UCSD-AML1 (cell line): Measurements from ENCODE around the gene PAK3.

ENCODE experiments used
- DNase-seq: peaks from one replicate; lab custom pipeline; 2025; ENCODE audit not compliant: unreplicated experiment; lab: John Stamatoyannopoulos, UW

The PAK3 gene

DNA sequence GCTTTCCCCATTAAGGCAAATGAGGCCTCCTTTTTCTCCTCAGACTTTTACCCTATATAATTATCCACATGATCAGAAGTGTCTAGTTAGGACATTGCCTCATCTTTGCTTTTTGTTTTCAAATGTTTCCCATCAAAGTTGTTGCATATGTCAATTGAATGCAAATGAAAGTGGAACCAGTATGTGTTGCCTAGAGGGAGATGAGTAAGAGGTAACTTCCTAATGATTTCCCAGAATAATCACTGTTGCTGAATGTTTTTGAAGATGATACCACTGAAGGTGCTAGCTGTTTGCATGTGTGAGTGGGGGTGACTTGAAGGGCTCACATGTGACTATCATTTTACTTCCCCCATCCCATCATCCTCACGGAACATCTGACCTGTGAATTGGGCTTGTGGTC is 33.9 kb downstream of the PAK3 start:
- no peak for DNase-seq

DNA sequence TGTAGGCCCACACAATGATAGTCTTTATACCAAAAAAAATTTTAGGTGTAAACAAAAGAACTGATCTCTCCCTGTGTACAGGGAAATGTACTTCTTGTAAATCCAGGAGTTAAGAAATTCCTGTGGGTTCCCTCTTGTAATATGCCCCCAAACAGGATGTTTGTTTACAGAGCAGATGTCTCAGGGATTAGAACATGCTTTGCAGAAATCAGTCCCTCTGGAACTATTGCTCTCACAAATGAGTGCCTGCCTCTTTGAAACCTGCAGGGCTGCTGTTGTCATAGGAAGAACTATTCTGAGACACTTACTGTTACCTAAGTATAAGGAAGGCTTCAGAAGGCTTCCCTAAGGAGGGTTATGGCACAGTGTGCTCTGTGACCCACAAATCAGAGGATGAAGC is 35.6 kb downstream of the PAK3 start:
- no peak for DNase-seq

DNA sequence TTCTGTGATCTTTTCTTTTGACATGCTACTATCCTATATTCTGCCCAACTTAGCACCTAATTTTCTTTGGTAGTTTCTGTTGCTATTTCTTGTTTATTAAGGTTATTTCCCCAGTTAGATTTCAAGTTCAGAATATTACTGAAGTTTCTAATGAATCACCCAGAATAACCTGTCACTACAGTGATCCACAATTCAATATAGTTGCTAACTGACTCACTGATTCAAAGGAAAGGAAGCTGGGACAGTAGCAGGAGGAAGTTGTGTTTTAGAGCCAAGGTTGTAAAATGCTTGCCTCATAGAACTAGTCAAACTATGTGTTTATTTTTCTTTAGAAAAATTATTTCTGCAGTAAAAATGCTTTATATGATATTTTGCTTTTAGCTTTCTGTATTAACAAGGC is 37.4 kb downstream of the PAK3 start:
- no peak for DNase-seq

DNA sequence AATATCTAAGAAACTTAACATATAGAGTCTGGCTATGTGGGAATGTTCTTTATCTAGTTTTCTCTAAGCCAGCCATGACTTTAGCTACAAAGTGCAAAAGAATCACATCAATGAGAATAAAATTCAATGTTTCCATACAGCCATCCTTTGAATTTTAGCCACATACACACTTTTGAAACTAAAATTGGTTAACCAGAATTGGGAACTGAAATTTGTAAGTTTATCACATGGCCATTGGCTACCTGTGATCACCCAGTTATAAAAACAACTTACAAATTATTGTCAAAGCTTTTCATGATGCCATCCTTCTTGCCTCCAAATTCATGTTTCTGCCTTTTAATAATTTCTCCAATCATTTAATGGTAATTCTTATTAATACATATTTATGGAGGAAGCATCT is 49.9 kb downstream of the PAK3 start:
- no peak for DNase-seq

DNA sequence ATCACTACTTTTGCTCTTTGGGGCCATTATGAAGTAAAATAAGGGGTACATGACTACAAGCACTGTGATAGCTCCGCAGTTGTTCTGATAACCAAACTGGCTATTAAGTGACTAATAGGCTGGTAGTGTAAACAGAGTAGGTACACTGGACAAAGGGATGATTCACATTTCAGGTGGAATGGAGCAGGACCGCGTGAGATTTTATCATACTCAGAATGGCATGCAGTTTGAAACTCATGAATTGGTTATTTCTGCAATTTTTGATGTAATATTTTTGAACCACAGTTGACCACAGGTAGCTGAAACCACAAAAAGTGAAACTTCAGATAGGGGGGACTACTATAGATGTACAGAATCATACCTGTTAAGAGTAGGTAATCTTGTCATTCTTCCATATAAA is 55.8 kb downstream of the PAK3 start:
- DNase-seq = no peak

DNA sequence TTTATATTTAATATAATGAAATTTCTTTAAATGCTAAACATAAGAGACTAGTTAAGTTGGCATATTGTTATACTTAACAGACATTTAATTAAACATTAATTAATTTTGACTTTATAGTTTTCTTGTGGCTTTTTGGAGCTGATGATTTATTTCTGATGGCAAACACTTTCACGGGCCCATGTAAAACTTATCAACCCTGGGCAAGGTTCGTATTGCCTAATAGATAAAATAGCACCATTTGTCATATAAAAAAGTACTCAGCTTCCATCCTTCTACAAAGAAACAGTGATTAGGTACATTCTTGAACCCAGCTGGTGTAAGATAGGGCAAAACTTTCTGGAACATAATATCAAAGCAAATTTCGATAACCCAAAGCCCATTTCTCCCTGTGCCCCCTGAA is 63.2 kb downstream of the PAK3 start:
- no peak for DNase-seq

DNA sequence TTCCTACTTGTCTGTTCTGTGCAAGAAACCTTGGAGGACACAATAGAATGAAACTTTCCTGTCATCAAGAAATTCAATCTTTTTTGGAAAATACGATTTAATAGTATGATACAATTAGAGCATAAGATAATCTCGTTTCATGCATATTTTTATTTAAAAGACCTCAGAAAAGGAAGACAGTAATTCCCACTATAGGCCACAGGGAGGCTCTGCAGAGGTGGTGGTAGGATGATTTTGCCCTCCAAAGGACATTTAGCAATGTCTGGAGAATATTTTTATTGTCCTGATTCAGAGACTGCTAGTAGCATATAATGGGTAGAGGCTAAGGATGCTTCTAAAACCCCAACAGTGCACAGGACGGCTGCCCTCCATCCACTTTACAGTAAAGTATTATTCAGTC is 68.7 kb downstream of the PAK3 start:
- no peak for DNase-seq

DNA sequence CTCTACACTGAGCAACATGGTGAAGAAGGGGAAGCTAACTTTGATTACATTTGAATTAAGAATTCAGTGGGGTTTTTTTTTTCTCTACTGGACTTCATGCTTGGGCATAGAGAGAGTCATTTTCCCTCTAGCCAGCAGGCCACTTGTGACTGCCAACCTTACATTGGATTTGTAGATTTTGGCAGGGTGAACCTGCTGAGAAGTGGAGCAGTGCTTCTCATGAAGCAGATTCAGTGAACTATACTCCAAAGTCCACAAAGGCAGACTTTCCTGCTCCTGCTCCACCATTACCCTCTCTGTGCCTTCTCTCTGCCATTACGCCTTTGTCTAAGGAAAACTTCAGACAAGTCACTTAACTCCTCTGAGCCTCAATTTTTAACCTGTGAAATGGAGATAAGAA is 69.9 kb downstream of the PAK3 start:
- no peak for DNase-seq

DNA sequence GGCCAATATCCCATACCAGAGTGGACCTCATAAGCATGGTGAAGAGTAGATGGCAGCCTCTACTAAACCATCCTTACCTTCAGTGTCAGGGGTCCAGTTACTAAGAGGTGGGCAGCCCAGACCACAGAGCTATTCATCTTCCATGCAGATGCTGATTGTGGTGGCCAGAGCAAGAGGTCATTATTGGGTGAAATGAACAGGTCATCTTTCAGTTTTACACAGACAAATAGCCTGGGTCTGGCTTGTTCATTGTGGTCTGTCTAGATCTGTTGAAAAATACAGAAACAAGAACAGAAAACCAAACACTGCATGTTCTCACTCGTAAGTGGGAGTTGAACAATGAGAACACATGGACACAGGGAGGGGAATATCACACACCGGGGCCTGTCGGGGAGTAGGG is 71.3 kb downstream of the PAK3 start:
- DNase-seq = no peak

DNA sequence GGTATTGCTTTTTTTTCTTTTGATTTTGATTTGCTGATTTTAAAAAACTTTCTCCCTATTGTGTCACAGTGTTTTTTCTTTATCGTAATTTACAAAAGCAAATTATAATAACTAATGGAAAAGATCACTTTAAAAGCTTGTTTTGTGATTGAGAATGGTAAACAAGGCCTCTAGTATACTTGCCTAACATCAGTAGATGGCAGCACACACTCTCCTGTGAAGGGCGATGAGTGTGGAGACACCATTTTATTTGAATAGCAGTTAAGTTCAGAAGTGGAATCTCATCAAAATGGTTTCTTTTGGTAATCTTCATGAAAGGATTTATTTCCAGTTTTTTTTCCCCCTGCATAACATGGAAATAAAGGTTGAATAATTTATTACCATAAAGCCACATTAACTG is 72.3 kb downstream of the PAK3 start:
- no peak for DNase-seq

DNA sequence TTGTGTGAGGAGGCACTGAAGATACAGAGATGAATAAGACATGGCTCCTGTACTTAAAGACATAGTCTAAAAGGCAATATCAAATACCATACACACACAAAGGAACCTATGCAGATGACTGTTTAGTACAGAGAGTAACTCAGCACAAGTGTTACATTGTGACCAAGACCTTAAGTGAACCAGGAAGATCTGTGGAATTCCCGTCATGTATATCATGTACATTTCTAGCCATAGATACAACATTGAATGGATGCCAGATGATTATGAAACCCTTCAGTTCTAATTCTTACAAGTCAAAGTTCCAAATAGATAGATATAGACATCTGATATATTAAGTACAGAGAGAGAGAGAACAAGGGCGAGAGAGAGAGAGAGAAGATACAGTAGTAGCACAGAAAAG is 73.2 kb downstream of the PAK3 start:
- no peak for DNase-seq

DNA sequence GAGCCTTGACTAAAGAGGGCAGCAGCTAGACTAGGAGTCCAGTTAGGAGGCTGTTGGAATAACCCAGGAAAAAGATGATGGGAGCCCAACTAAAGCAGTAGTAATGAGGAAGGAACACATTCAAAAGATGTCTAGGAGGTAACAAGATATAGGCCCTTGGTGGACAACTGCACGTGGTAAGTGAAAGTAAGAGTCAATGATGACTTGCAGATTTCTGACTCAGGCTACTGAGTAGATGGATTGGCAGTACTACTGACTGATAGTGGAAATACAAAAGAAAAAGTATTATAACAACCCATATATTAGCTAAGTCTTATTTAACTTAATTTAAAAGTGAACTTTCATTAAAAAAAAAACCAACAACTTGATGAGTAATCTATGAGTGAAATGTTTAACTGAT is 74.0 kb downstream of the PAK3 start:
- DNase-seq = no peak

DNA sequence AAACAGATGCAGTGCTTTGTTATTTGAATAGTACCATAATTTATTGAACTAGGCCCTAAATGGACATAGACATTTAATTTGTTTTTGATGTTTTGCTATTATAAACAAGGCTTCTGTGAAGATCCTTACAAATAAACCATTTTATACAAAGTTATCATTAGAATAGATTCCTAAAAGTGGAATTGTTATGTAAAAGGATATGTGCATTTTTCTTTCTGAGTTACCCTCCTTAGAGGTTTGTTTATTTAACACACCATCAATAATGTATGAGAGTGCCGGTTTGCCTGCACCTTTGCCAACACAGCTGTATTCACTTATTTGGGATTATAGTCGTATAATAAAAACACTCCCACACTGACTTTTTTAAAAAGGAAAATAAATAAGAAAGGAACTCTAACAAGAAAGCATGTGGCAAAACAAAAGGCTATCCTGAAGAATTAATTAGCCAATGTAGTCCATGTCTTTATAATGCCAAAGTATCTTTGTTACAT is 84.8 kb downstream of the PAK3 start:
- no peak for DNase-seq

DNA sequence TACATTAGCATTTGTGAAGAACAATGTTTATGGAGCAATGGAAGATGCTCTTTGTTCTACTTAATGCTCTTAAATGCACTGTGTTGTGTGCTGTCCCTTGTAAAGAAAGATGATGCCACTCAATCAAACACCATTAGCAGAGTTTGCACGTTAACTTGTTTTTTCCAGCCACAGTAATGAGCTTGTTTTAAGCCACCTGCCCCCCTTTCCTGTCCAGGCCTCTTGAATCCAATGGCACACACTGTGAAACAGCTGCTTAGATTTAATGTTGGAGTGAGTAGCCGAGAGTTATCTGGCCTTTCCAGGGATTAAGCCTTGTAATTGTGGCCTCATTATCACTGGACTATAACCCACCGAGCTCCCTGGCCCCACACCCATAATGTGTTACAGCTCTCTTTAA is 86.0 kb downstream of the PAK3 start:
- no peak for DNase-seq

DNA sequence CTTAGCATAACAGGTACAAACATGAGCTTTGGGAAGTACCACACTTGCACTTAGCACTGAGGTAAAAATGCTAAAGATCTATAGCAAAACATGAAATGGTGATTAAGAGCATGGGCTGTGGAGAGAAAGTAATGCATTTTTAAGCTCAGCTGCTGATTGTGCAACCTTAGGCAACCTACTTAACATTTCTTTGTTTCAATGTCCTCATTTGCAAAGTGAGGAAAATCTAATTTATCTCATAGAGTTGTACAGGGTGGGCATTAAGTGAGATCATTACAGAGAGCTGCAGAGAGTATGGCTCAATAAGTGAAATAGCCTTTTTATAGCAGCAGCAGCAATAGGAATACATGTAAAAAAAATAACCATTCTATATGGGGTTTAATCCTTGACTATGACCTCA is 87.0 kb downstream of the PAK3 start:
- no peak for DNase-seq

DNA sequence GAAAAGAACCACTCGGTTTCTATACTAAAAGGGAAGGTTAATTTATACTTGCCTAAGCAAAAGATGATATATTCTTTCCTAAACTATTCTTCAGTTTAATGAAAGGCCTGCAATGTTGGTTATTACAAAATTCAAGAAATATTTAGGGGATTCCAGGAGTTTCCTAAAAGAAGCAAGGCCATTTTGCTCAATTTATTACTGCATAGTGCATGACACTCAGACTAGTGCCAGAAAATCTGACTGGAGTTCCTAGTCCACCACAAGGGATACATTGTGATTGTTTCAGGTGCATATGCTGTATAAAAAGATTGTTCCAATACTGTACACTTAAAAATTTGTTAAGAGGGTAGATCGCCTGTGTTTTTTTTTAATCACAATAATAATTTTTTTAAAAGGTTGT is 95.6 kb downstream of the PAK3 start:
- DNase-seq = no peak

DNA sequence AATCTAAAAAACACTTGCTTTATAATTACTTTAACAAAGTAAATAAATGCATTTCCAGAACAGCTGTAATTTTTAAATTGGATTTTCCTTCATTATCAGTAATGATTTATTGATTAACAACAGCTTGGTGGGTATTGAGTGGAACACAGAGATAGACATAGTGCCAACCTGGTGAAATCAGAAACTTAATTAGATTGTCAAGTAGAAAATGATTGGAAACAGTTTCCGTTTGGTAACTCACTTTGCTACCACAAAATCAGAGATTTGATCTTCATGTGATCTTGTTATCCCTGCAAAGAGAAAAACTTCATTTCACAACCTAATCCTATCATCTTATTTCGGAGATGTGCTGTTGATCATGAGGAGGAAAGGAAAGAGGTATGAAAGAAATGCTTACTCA is 103.5 kb downstream of the PAK3 start:
- no peak for DNase-seq

DNA sequence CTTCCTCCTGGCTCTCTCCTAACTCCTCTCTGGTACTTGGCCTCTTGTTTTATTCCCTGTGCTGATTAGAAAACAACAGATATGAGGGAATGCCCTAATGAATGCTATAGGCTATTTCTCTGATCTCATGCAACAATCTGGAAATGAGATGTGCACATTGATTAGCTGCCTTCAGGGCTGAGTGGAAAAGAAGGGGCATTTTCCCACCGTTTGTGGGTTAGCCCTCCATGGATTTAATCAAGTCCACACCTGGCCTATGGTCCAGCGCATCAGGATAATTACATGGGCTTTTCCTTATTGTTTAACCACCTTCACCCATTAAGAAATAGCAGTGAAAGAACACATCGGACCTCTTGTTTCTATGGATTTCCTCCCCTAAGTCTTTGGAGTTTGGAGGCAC is 104.3 kb downstream of the PAK3 start:
- DNase-seq = no peak

DNA sequence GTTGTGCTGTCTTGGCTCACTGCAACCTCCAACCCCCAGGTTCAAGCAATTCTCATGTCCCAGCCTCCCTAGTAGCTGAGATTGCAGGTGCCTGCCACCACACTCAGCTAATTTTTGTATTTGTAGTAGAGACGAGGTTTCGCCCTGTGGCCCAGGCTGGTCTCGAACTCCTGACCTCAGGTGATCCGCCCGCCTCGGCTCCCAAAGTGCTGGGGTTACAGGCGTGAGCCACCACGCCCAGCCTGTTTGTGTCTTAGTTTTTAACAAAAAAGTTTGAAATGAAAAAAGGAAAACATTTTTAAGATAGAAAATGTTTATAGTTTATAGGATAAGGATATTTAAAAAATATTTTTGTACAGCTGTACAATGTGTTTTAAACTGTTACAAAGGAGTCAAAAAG is 111.9 kb downstream of the PAK3 start:
- no peak for DNase-seq

DNA sequence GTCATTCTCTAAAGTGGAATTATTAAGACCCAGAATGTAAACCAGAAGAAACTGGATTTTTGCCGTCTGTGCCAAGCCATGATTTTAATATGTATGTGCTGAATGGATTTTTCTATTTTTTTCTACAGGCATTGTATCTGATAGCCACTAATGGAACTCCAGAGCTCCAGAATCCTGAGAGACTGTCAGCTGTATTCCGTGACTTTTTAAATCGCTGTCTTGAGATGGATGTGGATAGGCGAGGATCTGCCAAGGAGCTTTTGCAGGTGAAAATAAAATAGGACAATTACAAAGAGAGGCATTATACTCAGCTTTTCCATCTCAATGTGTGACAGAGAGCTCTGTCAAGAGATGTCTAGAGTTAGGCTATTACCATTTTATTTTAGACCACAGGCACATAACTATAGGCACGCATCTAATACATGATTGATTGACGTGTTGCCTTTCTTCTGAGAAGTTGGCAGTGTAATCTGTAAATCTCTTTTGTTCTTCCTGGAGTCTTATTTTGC is 120.4 kb downstream of the PAK3 start:
- DNase-seq = no peak

DNA sequence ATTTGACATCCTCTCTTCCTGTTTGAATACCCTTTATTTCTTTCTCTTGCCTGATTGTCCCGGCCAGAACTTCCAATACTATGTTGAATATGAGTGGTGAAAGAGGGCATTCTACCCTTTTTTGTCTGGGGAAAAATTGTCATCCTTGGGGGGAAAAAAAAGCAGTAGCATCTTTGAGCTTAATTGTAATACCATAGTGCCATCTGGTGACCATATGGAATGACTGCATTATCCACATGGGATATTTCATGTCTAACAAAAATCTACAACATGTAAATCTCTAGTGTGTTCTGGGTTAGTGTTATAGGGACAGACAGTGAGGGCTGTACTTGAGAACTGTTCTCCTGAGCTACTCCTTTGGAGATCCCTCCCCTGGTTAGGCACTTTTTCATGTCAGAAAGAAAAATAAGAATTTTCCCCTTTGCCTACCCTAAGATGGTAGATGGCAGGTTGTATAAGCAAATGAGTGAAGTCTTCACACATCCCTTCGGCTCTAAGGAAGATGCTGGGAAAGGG is 148.3 kb downstream of the PAK3 start:
- DNase-seq = no peak

DNA sequence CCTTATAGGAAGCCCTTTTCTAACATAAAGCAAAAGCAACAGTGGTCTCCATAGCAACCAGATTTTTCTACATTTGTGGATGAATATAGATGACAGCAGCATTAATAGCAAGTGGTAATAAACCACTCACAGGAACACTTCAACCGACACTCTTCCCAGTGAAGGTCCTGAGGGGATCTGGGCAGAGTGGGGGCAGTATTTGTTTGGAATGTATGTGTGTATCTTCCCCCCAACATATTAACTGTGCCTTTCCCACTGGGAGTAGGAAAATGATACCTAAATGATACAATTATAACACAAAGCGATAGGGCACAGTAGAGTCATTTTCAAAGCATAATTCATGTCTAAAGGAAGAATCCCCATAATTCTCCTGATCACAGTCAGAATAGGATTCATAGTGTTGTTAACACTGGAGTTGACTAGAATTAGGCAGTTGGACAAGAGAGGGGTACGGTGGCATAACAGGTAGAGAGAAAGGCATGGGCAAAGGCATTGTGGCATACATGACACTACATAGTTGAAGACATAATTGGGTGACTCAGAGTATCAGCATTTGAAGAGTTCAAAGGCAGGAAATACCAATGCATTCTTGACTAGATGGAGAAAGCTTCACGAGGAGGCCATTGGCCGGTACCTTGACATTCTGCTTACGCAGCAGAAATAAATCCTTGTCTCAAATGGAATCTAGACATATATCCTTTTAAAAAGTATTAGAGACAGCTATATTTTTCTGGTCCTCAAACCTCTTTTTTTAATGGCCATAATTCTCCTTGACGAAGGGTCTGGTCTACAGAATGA is 159.1 kb downstream of the PAK3 start:
- no peak for DNase-seq

DNA sequence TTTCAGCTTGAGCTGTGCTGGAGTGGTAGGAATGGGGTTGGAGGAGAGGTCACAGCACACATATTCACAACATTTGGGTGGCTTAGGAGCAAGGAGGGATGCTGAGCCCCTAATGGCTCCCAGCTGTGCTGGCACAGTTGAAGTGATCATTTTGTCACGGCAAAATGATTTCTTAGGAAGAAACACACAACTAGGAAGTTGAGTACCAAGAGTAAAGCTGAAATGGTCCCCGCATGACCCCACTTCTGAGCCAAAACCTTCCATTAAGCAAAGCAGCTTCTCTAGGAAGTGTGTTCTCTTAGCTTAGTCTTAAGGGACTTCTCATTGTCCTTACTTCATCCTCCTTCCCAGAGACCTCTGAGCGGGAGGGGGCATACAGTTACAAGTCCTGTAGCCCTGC is 161.7 kb downstream of the PAK3 start:
- DNase-seq = no peak
